Large intestine (tissue), 12 donors: ENCODE data around the gene IL1RL2. TPM values are rescaled to one million over a fixed set of nuclear protein-coding genes. Genes with fewer than 3 reads are reported as not detected.

Experiments
- DNase-seq, 2 donors: peaks; one replicate each; pipeline versions ENCODE4 v3.0.0 to v3.0.0-alpha.2; 2013
- H3K27ac ChIP-seq: one replicate; pipeline ENCODE4 v1.5.1; 2013; ENCODE audit warnings: low read length
- H3K27me3 ChIP-seq: 2 replicates; pipeline ENCODE4 v1.6.1; 2013; ENCODE audit warnings: low read length; ENCODE audit not compliant: control insufficient read depth, insufficient read depth
- H3K36me3 ChIP-seq: 2 replicates; pipeline ENCODE4 v1.6.1; 2013; ENCODE audit warnings: low read length; ENCODE audit not compliant: control insufficient read depth, insufficient read depth
- H3K4me1 ChIP-seq: one replicate; pipeline ENCODE4 v1.6.1; 2013; ENCODE audit warnings: low read length; ENCODE audit not compliant: control insufficient read depth, insufficient read depth
- H3K4me3 ChIP-seq: one replicate; pipeline ENCODE4 v1.5.1; 2013; ENCODE audit warnings: low read length
- H3K9me3 ChIP-seq: one replicate; pipeline ENCODE4 v1.6.1; 2013; ENCODE audit warnings: mild to moderate bottlenecking, low read depth, low read length, moderate library complexity; ENCODE audit not compliant: control insufficient read depth
- WGBS: methylation state at CpG from one replicate; pipeline ENCODE4 v1.1.5; 2013; ENCODE audit warnings: low lambda C conversion rate; ENCODE audit not compliant: insufficient coverage; 5-methylcytosine and 5-hydroxymethylcytosine counted together
- long read RNA-seq, 11 donors: transcript quantifications; one replicate each; lab custom pipeline, GENCODE V29; 2026
- polyA plus RNA-seq: library from polyadenylated mRNA; unstranded; fragments of 120-200 nt; gene quantifications from one replicate; pipeline ENCODE4 v1.2.1, GENCODE V29; 2013

IL1RL2 gene
- polyA plus RNA-seq: 0.34 TPM
- long read RNA-seq, donor 1: 0 reads
- long read RNA-seq, donor 2: 0 reads
- long read RNA-seq, donor 3: 0 reads
- long read RNA-seq, donor 4: 0 reads
- long read RNA-seq, donor 5: 0 reads
- long read RNA-seq, donor 6: 0 reads
- long read RNA-seq, donor 7: 0 reads
- long read RNA-seq, donor 8: 0 reads
- long read RNA-seq, donor 9: 0 reads
- long read RNA-seq, donor 10: 0 reads
- long read RNA-seq, donor 11: 0 reads

GRCh38 chr2:102186791-102187495, at the start of gene IL1RL2:
Gene IL1RL2, plus strand, starts transcription at chr2:102187023. Its CDS starts 845 bp downstream, at chr2:102187868.
- peaks cover 7% of the 10 kb centered on the region for H3K4me1 ChIP-seq
- WGBS: no CpG with 5 or more reads among the region's 36 CpGs
- no peak within 1 kb of the TSS for H3K27ac ChIP-seq
- peaks cover 5% of the 10 kb centered on the region for H3K9me3 ChIP-seq
- H3K4me3 ChIP-seq: peak within 1 kb of the TSS; percentile 44
- peaks cover 28% of the 10 kb centered on the region for H3K27me3 ChIP-seq
- no peak for DNase-seq
- H3K36me3 ChIP-seq: no peaks in the 10 kb centered on the region

GRCh38 chr2:102137138-102137537, 49.7 kb upstream of the IL1RL2 start:
- H3K9me3 ChIP-seq: no peaks in the 10 kb centered on the region
- peaks cover 4% of the 10 kb centered on the region for H3K4me1 ChIP-seq
- H3K27ac ChIP-seq: no peak overlapping the region
- no peak for DNase-seq
- H3K4me3 ChIP-seq: no peak overlapping the region
- WGBS: no CpG with 5 or more reads among the region's 2 CpGs
- peaks cover 12% of the 10 kb centered on the region for H3K27me3 ChIP-seq
- H3K36me3 ChIP-seq: no peaks in the 10 kb centered on the region

- peaks cover 11% of the 10 kb centered on the region for H3K4me1 ChIP-seq
- H3K27ac ChIP-seq: peak overlapping the region; percentile 22
Measured at GRCh38 chr2:102138331-102138730, 48.5 kb upstream of the IL1RL2 start.

GRCh38 chr2:102139851-102140250, 47.0 kb upstream of the IL1RL2 start:
- WGBS: no CpG with 5 or more reads among the region's 1 CpG
- no peak for DNase-seq
- H3K27me3 ChIP-seq: peaks cover 23% of the 10 kb centered on the region

More at GRCh38 chr2:102138331-102138730, 48.5 kb upstream of the IL1RL2 start:
- DNase-seq: peak; percentile 42 to 74
- Histone ChIP-seq H3K27me3 (peaks cover 18% of the 10 kb centered on the region), H3K4me3 (no peak overlapping the region), H3K9me3 (no peaks in the 10 kb centered on the region), H3K36me3 (no peaks in the 10 kb centered on the region)
- 84% methylated on average over 3 of the region's 4 CpGs for WGBS

GRCh38 chr2:102140377-102140776, 46.4 kb upstream of the IL1RL2 start:
- peaks cover 11% of the 10 kb centered on the region for H3K4me1 ChIP-seq
- H3K4me3 ChIP-seq: no peak overlapping the region
- H3K27ac ChIP-seq: peak overlapping the region; percentile 62
- WGBS: no CpG with 5 or more reads among the region's 2 CpGs
- no peaks in the 10 kb centered on the region for H3K9me3 ChIP-seq
- peaks cover 23% of the 10 kb centered on the region for H3K27me3 ChIP-seq
- DNase-seq: no peak
- no peaks in the 10 kb centered on the region for H3K36me3 ChIP-seq

More at GRCh38 chr2:102139851-102140250, 47.0 kb upstream of the IL1RL2 start:
- H3K9me3 ChIP-seq: no peaks in the 10 kb centered on the region
- H3K36me3 ChIP-seq: no peaks in the 10 kb centered on the region
- no peak overlapping the region for H3K27ac ChIP-seq
- H3K4me1 ChIP-seq: peaks cover 11% of the 10 kb centered on the region
- no peak overlapping the region for H3K4me3 ChIP-seq

GRCh38 chr2:102141011-102141943, 45.5 kb upstream of the IL1RL2 start:
- Histone ChIP-seq H3K4me3 (peak overlapping the region; percentile 53), H3K36me3 (no peaks in the 10 kb centered on the region), H3K27me3 (peaks cover 23% of the 10 kb centered on the region), H3K27ac (peak overlapping the region; percentile 62), H3K4me1 (peaks cover 11% of the 10 kb centered on the region), H3K9me3 (no peaks in the 10 kb centered on the region)
- no CpG with 5 or more reads among the region's 15 CpGs for WGBS
- peak; percentile 45 to 50 for DNase-seq

- no CpG with 5 or more reads among the region's 65 CpGs for WGBS
- Histone ChIP-seq H3K4me3 (peak within 1 kb of the TSS; percentile 55), H3K9me3 (no peaks in the 10 kb centered on the region), H3K27ac (peak within 1 kb of the TSS; percentile 65), H3K36me3 (no peaks in the 10 kb centered on the region), H3K27me3 (peaks cover 26% of the 10 kb centered on the region), H3K4me1 (peaks cover 11% of the 10 kb centered on the region)
- peak; percentile 65 to 73 for DNase-seq
Measured at GRCh38 chr2:102141970-102142828, 44.6 kb upstream of the IL1RL2 start, which contains the start of gene IL1R1. Gene IL1R1, plus strand, starts transcription at chr2:102142746. Its CDS starts 14,979 bp downstream, at chr2:102157725.

GRCh38 chr2:102142829-102143449, 43.9 kb upstream of the IL1RL2 start:
- H3K4me3 ChIP-seq: peak overlapping the region; percentile 55
- H3K4me1 ChIP-seq: peaks cover 11% of the 10 kb centered on the region
- H3K9me3 ChIP-seq: no peaks in the 10 kb centered on the region
- H3K27me3 ChIP-seq: peaks cover 26% of the 10 kb centered on the region
- H3K27ac ChIP-seq: peak overlapping the region; percentile 65
- DNase-seq: no peak
- no CpG with 5 or more reads among the region's 42 CpGs for WGBS
- no peaks in the 10 kb centered on the region for H3K36me3 ChIP-seq

- Histone ChIP-seq H3K4me1 (peaks cover 11% of the 10 kb centered on the region), H3K4me3 (peak overlapping the region; percentile 55), H3K36me3 (no peaks in the 10 kb centered on the region), H3K27ac (peak overlapping the region; percentile 65), H3K9me3 (no peaks in the 10 kb centered on the region), H3K27me3 (peaks cover 26% of the 10 kb centered on the region)
- WGBS: no CpG with 5 or more reads among the region's 10 CpGs
- peak in 1 of 2 donors; percentile 19 for DNase-seq
Measured at GRCh38 chr2:102143450-102143985, 43.3 kb upstream of the IL1RL2 start.
